ENCODE results near the gene ANKMY2. TPM values are rescaled to one million over a fixed set of nuclear protein-coding genes. Genes with fewer than 3 reads are reported as not detected.

Gene ANKMY2
- 25.0 and 31.8 TPM in 2 replicates for polyA plus RNA-seq (2011; rRNA removed)
- polyA minus RNA-seq (2011; rRNA and poly(A)+ RNA removed), result 16.8 and 23.7 TPM in 2 replicates

DNA sequence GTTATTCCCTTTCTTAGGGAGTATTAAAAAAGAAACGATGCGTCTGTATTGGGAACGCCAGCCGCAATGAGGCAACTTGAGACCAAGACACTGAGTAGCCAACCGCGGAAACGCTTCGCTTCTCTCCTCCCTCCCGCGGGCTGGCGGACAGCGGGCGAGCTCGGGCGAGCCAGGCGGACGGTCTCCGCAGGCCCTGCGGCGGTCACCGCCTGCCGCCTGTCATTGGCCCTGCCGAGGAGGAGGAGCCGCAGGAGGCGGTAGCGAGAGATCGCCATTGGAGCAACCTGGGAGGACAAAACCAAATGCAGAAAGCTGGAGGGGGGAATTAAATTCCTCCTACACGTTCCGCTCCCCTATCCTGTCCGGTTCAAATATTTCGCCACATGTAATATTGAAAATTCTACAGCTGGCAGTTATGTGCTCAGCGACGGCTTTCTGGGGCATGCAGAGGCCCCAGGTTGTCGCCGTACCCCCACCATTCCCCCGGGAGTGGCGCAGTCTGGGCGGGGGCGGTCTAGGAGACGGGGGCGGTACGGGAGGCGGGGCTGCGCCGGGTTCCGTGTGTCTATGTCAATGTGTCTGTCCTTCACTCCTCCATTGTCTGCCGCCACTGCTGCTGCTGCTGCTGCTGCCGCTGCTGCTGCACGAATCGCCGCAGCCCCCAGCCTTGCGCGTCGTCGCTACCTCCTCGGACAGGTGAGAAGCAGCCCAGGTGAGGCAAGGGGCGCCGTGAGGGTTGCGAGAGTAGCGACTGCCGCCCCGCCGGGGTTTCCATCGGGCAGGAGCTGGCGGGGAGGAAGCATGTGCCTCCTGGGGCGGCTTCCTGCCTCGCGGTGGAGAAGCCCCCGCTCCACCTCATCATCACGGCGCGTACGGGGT lies at the start of gene ANKMY2, which contains the start of gene BZW2:
Gene ANKMY2 (minus strand): TSS at position 162 of the 879 bp plus-strand sequence. CDS start 181 bp downstream, outside the sequence.
Gene BZW2 (plus strand): TSS at position 589 of the 879 bp plus-strand sequence. CDS start 19,263 bp downstream, outside the sequence.
- no peaks in the 10 kb centered on the region for H3K9me3 ChIP-seq (ENCODE audit: control insufficient read depth, insufficient read depth, low read length)
- CTCF ChIA-PET, result interaction anchor here (1.1 kb wide), 1 partner anchor 22 kb away, joined by 3 read pairs; no protein-coding TSS in a partner anchor
- TF ChIP-seq, protein P1, sequence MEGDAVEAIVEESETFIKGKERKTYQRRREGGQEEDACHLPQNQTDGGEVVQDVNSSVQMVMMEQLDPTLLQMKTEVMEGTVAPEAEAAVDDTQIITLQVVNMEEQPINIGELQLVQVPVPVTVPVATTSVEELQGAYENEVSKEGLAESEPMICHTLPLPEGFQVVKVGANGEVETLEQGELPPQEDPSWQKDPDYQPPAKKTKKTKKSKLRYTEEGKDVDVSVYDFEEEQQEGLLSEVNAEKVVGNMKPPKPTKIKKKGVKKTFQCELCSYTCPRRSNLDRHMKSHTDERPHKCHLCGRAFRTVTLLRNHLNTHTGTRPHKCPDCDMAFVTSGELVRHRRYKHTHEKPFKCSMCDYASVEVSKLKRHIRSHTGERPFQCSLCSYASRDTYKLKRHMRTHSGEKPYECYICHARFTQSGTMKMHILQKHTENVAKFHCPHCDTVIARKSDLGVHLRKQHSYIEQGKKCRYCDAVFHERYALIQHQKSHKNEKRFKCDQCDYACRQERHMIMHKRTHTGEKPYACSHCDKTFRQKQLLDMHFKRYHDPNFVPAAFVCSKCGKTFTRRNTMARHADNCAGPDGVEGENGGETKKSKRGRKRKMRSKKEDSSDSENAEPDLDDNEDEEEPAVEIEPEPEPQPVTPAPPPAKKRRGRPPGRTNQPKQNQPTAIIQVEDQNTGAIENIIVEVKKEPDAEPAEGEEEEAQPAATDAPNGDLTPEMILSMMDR (IDR thresholded peaks at IDR 0.05; ENCODE audit: low read depth, low read length), result no peak
- peak within 1 kb of the TSS; percentile 90 for H3K27ac ChIP-seq (ENCODE audit: low read depth, low read length)
- H3K27me3 ChIP-seq (ENCODE audit: control insufficient read depth, insufficient read depth, low read length), result no peaks in the 10 kb centered on the region
- peak within 1 kb of the TSS; percentile 91 for H3K4me3 ChIP-seq (ENCODE audit: low read depth, low read length)
- POLR2A ChIA-PET, result interaction anchor here (0.6 to 2.2 kb wide), 14 partner anchors 9 to 225 kb away, joined by 3 to 13 read pairs (median 4); partner anchors contain the start of gene CRPPA
- peak; percentile 88 for DNase-seq (ENCODE audit: low read depth, low spot score)

DNA sequence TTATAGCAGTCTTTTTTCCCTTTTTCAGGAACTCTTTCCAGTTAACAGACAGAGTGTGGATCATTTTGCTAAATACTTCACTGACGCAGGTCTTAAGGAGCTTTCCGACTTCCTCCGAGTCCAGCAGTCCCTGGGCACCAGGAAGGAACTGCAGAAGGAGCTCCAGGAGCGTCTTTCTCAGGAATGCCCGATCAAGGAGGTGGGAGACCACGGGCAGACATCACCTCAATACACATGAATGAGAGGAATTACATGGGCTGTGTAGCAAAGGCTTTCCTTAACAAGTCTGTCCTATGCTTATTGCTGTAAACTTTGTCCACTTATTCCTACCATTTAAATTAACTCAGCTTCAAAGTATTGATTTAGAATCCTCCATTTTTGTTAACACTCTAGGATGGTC lies 49.3 kb upstream of the ANKMY2 start:
- Histone ChIP-seq H3K27ac (ENCODE audit: low read depth, low read length) (no peak overlapping the region), H3K9me3 (ENCODE audit: control insufficient read depth, insufficient read depth, low read length) (no peaks in the 10 kb centered on the region), H3K4me3 (ENCODE audit: low read depth, low read length) (no peak overlapping the region), H3K27me3 (ENCODE audit: control insufficient read depth, insufficient read depth, low read length) (no peaks in the 10 kb centered on the region)
- ChIA-PET CTCF (interaction anchor here (0.7 to 3.0 kb wide), 15 partner anchors 9 to 278 kb away, joined by 3 to 31 read pairs (median 4); no protein-coding TSS in a partner anchor), POLR2A (no interaction called here)
- DNase-seq (ENCODE audit: low read depth, low spot score), result no peak
- TF ChIP-seq, protein P1 (IDR thresholded peaks at IDR 0.05; ENCODE audit: low read depth, low read length), result no peak

DNA sequence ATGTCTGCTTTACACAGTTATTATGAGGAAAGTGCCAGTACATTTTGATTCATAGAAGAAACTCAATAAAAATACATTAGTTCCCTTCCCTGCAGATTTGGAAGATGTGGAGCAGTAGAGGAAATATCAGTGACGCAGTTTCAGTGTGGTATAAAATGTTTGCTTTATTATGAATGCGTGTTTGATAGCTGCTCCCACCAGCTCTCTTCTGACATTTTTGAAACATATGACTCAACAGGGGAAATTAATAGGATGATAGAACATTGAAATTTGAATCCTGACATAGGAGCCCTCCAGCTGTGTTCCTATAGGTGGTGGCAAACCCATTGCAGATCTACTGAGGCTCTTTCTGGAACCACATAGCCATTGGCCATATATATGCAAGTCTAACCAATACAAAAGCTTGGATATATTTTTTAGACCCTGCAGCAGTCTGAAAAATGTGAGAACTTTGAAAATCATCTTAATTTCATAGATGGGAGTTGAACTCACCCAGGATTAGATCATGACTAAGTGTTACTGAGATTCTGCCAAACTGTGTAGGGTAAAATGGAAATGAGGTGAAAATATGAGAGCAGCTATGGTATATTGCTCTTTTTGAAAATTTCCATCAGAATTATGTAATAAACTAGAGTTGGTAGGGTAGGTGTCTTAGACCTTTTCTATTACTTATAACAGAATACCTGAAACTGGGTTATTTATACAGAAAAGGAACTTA lies 48.2 kb upstream of the ANKMY2 start:
- Histone ChIP-seq H3K4me3 (ENCODE audit: low read depth, low read length) (no peak overlapping the region), H3K27me3 (ENCODE audit: control insufficient read depth, insufficient read depth, low read length) (no peaks in the 10 kb centered on the region), H3K27ac (ENCODE audit: low read depth, low read length) (no peak overlapping the region), H3K9me3 (ENCODE audit: control insufficient read depth, insufficient read depth, low read length) (no peaks in the 10 kb centered on the region)
- POLR2A ChIA-PET, result no interaction called here
- DNase-seq (ENCODE audit: low read depth, low spot score), result no peak
- CTCF ChIA-PET, result interaction anchor here (1.3 to 3.0 kb wide), 2 partner anchors 224 to 227 kb away, joined by 4 to 31 read pairs; no protein-coding TSS in a partner anchor
- TF ChIP-seq, protein P1 (IDR thresholded peaks at IDR 0.05; ENCODE audit: low read depth, low read length), result no peak

DNA sequence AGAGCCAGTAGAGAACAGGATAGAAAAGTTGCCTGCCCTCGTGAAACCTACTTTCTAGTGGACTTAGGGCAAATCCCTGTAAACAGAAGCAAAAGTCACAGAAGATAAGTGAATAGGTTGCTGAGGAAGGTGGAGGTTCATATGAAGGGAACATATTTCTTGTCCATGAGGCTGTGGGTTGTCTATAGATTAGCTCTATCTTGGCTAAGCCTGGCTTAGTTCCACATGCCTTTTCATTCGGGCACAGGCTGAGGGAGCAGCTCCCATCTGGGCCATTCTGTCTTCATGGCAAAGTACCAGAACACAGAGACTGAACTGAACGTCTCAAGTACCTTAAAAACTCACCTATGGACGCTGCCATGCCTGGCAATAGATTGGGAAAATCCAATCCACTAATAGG lies 45.7 kb upstream of the ANKMY2 start:
- DNase-seq (ENCODE audit: low read depth, low spot score), result no peak
- H3K4me3 ChIP-seq (ENCODE audit: low read depth, low read length), result no peak overlapping the region
- no peak overlapping the region for H3K27ac ChIP-seq (ENCODE audit: low read depth, low read length)
- TF ChIP-seq, protein P1 (IDR thresholded peaks at IDR 0.05; ENCODE audit: low read depth, low read length), result no peak
- no peaks in the 10 kb centered on the region for H3K9me3 ChIP-seq (ENCODE audit: control insufficient read depth, insufficient read depth, low read length)
- CTCF ChIA-PET, result interaction anchor here (1.5 kb wide), 1 partner anchor 227 kb away, joined by 8 read pairs; no protein-coding TSS in a partner anchor
- POLR2A ChIA-PET, result no interaction called here
- no peaks in the 10 kb centered on the region for H3K27me3 ChIP-seq (ENCODE audit: control insufficient read depth, insufficient read depth, low read length)
